ENCODE measurements around the gene CAMTA1.

DNA sequence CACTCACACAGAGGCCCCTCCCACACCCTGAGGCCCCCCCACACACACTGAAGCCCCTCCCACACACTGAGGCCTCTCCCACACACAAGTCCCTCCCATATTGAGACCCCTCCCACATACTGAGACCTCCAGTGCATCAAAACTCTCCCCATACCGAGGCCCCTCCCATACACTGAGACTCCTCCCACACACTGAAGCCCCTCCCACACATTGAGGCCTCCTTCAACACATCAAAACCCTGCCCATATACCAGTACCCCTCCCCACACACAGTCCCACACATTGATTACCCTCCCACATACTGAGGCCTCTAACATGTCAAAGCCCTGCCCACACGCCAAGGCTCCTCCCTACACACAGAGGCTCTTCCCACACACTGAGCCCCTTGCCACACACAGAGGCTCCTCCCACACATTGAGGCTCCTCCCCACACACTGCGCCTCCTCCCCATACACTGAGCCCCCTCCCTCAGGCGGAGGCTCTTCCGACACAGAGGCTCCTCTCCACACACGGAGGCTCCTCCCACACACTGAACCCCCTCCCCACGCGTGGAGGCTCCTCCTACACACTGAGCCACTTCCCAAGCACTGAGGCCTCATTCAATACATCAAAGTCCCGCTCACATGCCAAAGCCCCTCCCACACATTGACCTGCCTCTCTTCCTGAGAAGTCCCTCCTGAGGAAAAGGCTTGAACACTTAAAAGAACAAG is 392.3 kb downstream of the CAMTA1 start:
- TF ChIP-seq, protein P1, sequence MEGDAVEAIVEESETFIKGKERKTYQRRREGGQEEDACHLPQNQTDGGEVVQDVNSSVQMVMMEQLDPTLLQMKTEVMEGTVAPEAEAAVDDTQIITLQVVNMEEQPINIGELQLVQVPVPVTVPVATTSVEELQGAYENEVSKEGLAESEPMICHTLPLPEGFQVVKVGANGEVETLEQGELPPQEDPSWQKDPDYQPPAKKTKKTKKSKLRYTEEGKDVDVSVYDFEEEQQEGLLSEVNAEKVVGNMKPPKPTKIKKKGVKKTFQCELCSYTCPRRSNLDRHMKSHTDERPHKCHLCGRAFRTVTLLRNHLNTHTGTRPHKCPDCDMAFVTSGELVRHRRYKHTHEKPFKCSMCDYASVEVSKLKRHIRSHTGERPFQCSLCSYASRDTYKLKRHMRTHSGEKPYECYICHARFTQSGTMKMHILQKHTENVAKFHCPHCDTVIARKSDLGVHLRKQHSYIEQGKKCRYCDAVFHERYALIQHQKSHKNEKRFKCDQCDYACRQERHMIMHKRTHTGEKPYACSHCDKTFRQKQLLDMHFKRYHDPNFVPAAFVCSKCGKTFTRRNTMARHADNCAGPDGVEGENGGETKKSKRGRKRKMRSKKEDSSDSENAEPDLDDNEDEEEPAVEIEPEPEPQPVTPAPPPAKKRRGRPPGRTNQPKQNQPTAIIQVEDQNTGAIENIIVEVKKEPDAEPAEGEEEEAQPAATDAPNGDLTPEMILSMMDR (IDR thresholded peaks at IDR 0.05; ENCODE audit: insufficient read depth, low read length, poor library complexity, severe bottlenecking) = no peak
- no peak for TF ChIP-seq EZH2phosphoT487 (conservative IDR thresholded peaks at IDR 0.05; ENCODE audit: low read length)

All from SU-DHL-6 (cell line).